Endometrial microvascular endothelial cells (primary cell): Measurements from ENCODE around the gene LRCH3. TPM values are rescaled to one million over a fixed set of nuclear protein-coding genes. Genes with fewer than 3 reads are reported as not detected.

ENCODE experiments used
- in situ Hi-C: cut with HindIII; loops from 2 replicates; pipeline ENCODE4 v1.10.0; 2017; ENCODE audit warnings: low sequenced_read_pairs, low pct_unique_long_range_greater_than_20kb; ENCODE audit errors: inconsistent ontology term
- total RNA-seq: library from RNA; depleted of rRNA; stranded (reverse); fragments of >200 nt; gene quantifications from one replicate; pipeline ENCODE4 v1.2.3, GENCODE V29; 2015; ENCODE audit errors: inconsistent ontology term

LRCH3 gene
- 32.1 TPM for total RNA-seq

DNA sequence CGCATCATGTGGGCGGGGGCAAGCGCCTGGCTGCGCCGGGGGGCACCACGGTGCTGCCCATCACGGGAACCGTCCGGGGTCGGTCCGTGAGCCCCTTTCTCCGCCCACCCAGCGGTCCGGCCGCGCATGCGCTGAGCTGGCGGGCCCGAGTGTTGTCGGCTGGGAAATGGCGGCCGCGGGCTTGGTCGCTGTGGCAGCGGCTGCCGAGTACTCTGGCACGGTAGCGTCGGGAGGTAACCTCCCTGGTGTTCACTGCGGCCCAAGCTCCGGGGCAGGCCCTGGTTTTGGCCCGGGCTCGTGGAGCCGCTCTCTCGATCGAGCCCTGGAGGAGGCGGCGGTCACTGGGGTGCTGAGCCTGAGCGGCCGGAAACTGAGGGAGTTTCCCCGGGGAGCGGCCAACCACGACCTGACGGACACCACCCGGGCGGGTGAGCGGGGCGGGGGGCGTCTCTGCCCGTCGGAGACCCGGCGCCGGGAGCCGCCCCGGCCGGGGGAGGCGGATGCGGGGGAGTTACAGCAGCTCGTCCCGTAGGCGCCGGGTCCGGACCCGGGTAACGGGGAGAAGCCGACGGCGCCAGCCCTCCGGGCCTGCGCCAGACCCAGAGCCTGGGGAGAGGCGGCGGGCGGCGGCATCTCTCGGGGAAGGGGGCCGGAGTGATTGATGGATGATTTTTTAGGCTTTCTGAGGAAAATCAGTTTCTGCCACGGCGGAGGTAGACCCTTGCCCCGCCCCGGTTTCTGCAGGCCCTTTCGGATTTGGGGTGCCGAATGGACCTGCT, at the start of gene LRCH3:
LRCH3 (plus strand) TSS at position 142 of the 779 bp plus-strand sequence; CDS start at position 167, 25 bp downstream.
- in situ Hi-C loops, result no loop called here

GRCh38 chr3:197742787-197743186, 48.3 kb upstream of the LRCH3 start:
- in situ Hi-C loops, result no loop called here

GRCh38 chr3:197746209-197746608, 44.8 kb upstream of the LRCH3 start:
- in situ Hi-C loops, result no loop called here

DNA sequence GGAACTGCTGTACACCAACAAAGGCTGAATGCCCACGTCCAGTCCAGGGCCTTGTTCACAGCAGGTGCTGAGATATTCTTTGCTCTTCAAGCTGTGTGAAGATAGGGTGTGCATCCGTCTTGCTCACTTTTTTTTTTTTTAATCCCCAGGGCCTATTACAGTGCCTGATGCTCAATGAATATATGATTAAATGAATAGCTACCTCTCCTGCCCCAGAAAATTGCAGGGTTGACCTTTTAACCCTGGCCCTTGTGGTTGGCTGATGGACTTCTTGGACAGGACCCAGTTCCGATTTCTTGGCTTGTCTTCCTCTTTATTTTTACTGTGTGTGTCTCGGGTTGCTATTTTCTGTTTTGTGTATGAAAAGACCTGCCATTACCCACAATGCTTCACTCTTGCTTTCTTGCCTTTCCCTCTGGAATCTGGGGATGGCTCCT, 44.2 kb upstream of the LRCH3 start:
- in situ Hi-C loops, result no loop called here

- in situ Hi-C loops, result no loop called here
Measured at GRCh38 chr3:197748597-197749314, 42.3 kb upstream of the LRCH3 start.

DNA sequence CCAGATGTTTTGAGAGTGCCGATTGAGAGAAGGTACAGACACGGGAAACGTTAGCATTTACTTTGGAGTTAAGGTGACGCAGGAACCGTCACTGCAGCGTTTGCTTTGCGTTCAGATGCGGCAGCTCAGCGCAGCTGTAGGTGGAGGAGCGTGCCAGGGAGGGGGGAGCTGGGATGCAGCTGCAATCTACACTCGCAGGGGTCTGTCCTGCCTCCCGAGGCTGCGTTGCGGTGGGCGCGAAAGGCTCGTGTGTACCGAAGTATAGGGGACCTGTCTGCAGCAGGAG, 41.8 kb upstream of the LRCH3 start:
- in situ Hi-C loops, result no loop called here

DNA sequence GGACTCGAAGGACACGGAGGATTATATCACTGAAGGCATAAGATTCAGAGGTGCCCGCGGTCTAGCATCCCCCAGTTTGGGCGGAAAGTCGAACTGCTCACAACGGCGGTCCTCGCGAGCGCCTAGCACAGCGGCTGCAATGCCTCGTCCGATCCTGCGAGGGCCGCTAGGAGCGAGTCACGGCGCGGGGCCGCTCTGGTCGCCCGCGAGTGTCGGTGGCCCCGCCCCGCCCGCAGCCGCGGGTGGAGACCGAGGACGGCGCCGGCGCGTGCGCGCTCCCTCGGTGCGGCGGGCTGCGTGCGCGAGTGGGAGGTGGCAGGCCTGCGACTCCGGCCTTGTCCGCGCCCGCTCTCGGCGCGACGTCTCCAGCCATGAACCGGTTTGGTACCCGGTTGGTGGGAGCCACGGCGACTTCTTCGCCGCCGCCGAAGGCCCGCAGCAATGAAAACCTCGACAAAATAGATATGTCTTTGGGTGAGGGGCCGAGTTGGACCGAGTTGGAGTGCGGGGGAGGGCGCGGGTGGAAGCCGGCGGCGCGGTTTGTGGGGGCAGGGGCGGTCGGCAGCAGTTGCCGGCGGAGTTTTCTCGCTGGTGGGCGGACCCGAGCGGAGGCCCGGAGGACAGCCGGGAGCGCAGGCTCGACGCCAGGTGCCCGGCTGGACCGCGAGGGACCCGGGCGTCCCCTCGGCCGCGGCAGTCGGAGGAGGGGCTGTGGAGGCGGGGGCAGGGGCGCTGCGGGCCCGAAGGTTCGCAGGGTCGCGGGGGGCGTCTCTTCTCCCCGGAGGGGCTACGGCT, 41.3 kb upstream of the LRCH3 start, which contains the start of gene FYTTD1:
FYTTD1 (plus strand) TSS at position 283 of the 795 bp plus-strand sequence; CDS start at position 372, 89 bp downstream.
- in situ Hi-C loops, result no loop called here

GRCh38 chr3:197750396-197750831, 40.6 kb upstream of the LRCH3 start:
- in situ Hi-C loops, result no loop called here

DNA sequence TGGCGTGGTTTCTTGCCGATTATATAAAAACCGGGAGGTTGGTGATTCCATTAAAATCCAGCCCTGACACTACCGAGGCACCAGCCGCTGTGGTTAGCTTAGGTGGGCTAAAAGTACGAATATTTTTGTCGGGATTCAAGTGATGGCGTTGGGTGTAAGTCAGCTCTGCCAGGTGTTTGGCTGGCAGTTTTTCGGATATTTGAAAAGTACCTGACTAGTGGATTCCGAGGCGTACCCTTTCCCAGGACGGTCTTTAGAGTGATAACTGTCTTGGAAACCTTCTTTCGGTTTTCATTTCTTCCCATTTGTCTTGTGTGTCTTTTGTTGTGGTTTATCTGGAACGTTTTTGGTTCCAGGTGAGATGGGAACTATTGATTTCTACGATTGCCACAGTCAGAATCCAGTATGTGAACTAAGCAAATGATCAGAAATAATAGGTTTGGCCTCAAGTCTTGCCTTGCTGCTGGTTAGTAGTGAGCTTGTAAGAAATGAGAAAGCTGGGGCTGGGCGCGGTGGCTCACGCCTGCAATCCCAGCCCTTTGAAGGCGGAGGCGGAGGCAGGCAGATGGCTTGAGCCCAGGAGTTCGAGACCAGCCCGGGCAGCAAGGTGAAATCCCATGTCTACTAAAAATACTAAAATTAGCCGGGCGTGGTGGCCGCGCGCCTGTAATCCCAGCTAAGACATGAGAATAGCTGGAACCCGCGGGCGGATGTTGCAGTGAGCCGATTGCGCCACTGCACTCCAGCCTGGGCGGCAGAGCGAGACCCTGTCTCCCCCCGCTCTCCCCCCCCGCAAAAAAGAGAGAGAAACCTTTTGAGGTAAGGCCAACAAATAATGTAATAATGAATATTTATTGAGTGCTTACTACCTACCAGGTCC, 40.0 kb upstream of the LRCH3 start:
- in situ Hi-C loops, result no loop called here

DNA sequence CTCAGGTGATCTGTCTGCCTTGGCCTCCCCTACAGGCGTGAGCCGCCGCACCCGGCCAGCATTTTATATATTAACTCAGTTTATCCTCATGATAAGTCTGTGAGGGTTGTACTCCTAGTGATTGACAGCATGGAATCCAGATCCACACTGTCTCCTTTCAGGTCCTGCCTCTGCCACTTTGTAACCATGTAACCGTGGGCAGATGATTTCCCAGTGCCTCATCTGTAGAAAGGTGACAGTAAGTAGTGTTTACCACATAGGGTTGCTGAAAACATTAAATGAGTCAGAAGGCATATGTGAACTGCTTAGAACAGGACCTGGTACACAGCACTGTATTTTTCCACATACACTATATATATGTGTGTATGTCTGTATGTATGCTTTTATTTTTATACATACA, 38.9 kb upstream of the LRCH3 start:
- in situ Hi-C loops, result no loop called here

DNA sequence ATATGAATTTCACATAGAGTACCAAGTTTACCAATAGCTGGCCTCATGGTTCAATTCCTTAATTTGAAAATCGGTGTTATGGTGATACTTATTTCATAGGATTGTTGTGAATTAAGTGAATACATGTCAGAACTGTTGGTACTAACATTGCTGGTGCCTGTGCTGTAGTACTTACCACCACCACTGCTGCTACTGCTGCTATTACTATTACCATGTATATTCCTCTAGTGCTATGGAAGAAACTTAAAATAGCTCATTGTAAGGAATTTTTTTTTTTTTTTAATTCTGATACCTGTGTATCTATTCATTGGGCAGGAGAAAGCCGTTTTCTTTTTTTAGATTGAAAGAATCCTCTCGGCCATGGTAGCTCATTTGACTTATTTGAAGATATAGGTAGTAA, 37.8 kb upstream of the LRCH3 start:
- in situ Hi-C loops, result no loop called here

DNA sequence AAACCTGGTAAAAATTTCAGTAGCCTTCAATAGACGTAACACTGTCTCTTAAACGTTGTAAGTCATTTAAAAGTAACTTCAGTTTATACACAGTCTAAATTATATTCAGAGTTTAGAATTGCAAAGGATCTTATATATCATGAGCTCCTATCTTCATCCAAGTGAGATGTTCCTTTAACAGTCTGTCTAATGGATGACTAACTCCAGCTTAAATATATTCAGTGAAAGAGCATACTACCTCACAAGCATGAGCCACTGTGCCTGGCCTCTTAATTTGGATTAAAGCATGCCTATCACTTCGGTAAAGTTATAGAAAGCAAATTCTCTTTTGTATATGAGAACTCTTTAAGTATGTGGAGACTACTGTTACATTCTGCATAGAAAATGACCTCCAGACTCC, 34.4 kb upstream of the LRCH3 start:
- in situ Hi-C loops, result no loop called here

- in situ Hi-C loops, result no loop called here
Measured at GRCh38 chr3:197758512-197758911, 32.5 kb upstream of the LRCH3 start.

DNA sequence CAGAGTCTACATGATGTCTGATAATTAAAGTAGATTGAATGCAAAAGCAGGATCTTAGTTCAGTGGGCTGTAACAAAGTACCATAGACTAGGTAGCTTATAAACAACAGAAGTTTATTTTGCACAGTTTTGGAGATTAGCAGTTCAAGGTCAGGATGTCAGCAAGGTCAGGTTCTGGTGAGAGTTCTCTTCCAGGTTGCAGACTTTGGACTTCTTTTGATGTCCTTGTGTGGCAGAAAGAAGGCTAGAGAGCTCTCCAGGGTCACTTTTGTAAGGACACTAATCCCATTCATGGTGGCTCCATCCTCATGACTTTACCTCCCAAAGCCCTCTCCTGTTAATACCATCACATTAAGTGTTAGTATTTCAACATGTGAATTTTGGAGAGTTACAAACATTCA, 29.3 kb upstream of the LRCH3 start:
- in situ Hi-C loops, result no loop called here

DNA sequence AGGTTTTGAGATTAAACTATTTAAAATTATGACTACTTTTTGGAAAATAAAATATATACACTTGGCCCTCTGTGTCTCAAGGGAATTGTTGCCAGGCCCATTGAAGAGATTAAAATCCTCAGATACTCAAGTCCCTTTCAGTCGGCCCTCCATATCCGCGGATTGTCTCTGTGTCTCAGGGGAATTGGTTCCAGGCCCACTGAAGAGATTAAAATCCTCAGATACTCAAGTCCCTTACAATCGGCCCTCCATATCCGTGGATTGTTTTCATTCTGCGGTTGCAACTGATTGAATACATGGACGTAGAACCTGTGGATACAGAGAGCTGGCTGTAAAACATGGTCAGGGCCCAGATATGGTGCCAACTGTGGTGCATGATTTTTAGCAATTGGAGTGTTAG, 15.7 kb upstream of the LRCH3 start:
- in situ Hi-C loops, result no loop called here

DNA sequence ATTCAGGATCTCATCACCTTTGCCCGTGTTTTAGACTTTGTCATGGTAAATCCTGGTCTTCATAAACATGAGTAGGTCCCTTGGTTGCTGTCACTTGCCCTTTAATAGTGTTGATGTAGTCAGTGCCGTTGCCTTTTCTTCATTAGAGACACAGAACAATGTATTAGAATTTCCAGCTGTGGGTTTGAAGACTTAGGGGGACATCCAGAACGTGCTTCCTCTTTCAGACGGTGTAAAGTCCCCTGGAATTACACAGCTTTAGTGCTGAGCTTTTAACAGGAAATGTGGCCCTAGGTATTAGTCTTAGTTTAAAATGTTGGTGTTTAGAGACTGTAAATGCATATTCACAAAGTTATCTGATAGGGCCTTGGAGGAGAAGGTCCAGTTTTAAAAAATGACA, 8.8 kb upstream of the LRCH3 start:
- in situ Hi-C loops, result no loop called here

DNA sequence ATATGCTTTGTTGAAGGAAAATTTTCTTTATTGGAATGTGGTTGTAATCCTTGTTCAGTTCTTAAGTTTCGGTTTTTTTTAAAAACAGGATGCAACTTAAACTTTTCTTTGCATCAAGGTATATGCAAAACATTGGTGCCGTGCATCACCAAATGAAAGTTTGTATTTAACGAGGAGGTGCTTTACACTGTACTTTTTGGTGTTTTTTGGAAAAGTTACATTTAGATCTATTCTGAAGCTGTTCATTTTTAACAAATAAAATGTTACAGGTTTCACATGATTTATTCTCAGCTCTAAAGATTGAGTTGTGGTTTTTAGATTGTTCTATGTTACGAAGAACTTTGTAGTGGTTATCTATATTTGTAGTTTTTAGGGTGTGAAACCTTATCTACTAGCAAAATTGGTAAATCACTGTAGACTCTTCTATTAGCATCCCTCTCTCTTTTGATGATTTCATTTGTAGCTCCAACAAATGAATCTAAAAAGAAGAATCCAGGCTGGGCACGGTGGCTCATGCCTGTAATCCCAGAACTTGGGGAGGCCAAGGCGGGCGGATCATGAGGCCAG, 7.0 kb upstream of the LRCH3 start:
- in situ Hi-C loops, result no loop called here

- in situ Hi-C loops, result no loop called here
Measured at GRCh38 chr3:197787412-197787811, 3.6 kb upstream of the LRCH3 start.
